Ureter (tissue), 1 donor: Measurements from ENCODE around the gene ZNF629. TPM values are rescaled to one million over a fixed set of nuclear protein-coding genes. Genes with fewer than 3 reads are reported as not detected.

Experiments used
- DNase-seq: peaks from one replicate; pipeline ENCODE4 v3.0.0-alpha.2; 2020; ENCODE audit warnings: low spot score
- total RNA-seq: library from RNA; stranded (reverse); gene quantifications from one replicate; pipeline ENCODE4 v1.2.4, GENCODE V29; 2023
- donor health status: DM: yes; HTN: yes; CAD: no.

ZNF629 gene
- total RNA-seq, 1 donor from 2014 or later = 21.6 TPM

- no peak for DNase-seq
These were observed 680 bp downstream of the ZNF629 start for GRCh38 chr16:30786115-30786935.

GRCh38 chr16:30785126-30786106 lies 1.6 kb downstream of the ZNF629 start:
- DNase-seq = no peak

GRCh38 chr16:30784215-30784614 lies 2.8 kb downstream of the ZNF629 start:
- no peak for DNase-seq

DNA sequence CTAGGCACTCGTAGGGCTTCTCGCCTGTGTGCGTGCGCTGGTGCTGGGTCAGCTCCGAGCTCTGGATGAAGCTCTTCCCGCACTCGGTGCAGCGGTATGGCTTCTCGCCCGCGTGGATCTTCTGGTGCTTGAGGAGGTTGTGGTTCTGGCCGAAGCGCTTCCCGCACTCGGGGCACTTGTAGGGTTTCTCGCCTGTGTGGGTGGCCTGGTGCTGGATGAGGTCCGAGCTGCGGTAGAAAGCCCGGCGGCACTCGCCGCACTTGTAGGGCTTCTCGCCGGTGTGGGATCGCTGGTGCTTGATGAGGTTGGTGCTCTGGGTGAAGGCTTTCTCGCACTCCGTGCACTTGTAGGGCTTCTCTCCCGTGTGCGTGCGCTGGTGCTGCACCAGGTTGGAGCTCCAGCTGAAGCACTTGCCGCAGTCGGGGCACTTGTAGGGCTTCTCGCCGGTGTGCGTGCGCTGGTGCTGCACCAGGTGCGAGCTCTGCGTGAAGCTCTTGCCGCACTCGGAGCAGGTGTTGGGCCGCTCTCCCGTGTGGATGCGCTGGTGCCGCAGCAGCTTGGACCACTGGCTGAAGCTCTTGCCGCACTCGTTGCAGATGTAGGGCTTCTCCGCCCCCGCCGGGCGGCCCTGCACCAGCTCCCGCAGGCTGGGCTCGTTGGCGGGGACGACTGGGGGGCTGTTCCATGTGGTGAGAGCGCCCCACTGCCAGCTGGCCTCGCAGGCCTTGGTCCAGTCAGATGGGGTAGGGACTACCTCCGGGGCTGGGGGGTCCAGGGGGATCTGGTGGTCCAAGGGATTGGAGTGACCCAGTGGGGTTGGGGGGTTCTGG lies 3.5 kb downstream of the ZNF629 start:
- DNase-seq = no peak

DNA sequence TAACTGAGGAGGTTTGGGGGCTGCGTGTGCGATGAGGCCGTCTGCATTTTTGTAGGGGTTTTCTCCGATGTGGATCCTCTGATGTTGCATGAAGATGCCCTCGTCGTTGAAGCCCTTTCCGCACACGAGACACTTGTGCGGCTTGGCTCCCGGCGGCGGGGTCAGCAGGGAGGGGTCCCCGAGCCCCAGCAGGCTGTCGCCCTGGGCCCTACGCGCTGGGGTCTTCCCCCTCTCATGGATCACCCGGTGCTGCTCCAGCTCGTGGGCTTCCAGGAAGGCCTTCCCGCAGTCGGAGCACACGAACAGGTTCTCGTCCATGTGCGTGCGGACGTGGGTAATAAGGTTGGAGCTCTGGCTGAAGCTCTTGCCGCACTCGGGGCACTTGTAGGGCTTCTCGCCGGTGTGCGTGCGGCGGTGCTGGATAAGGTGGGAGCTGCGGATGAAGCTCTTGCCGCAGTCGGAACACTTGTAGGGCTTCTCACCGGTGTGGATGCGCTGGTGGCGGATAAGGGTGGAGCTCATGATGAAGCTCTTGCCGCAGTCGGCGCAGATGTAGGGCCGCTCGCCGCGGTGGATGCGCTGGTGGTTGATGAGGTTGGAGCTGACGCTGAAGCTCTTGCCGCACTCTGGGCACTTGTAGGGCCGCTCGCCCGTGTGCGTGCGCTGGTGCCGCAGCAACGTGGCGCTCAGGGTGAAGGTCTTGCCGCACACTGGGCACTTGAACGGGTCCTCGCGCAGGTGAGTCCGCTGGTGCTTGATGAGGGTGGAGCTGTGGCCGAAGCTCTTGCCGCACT lies 4.3 kb downstream of the ZNF629 start:
- no peak for DNase-seq

DNA sequence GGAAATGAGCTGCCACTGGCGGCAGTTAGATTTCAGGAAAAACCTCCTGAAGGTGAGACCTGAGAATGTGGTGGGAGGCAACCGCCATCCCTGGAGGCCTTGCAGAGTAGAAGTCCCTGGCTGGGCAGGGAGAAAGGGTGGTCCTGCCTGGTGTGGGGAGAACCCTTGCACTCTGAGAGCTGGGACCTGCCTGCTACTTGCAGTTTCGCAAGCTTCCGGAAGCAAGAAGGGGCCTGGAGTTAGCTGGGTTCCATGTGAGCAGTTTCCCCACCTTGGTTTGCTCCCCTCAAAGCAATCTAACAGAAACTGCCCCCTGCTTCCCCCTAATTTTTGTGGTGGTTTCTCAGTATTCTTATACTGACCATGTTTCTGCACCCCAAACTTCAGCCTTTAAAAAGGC lies 6.5 kb downstream of the ZNF629 start:
- no peak for DNase-seq

- DNase-seq = no peak
These were observed 7.0 kb downstream of the ZNF629 start for GRCh38 chr16:30780021-30780420.

DNA sequence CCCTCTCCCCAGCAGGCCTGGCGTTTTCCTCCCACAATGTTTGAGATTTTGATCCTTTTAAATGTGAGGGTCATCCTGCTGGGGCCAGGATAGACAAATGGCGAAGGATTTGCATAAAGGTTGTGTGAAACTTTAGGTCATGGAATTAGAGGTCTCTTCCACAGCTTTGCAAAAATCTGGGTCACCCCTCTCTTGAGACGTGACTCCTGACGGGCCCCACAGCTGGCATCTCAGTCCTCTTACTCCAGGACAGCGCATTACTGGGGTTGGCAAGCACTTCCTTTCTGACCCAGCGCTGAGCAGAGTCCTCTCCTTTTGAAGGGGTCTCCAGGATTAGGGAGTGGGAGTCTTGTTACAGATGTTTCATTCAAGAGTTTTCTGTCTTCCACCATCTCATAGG lies 7.4 kb downstream of the ZNF629 start:
- DNase-seq = no peak

- DNase-seq = no peak
These were observed 8.3 kb downstream of the ZNF629 start for GRCh38 chr16:30778549-30779244.

- DNase-seq = no peak
These were observed 9.3 kb downstream of the ZNF629 start for GRCh38 chr16:30777591-30778297.

GRCh38 chr16:30775392-30776188 lies 11.4 kb downstream of the ZNF629 start:
- peak; percentile 90 for DNase-seq

DNA sequence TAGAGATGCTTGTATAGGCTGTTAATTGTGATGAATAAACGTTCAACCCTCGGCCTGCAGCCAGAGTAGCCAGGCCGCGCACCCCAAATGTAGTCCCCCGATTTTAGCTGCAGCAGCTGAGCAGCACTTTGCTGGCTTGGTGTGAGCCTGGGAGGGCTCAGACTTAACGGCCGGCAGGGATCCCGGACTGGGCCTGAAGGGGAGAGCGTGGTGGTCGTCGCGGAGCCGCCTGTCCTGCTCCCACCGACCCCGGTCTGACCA lies 11.9 kb downstream of the ZNF629 start:
- no peak for DNase-seq

- no peak for DNase-seq
These were observed 12.5 kb downstream of the ZNF629 start for GRCh38 chr16:30774367-30775130.

DNA sequence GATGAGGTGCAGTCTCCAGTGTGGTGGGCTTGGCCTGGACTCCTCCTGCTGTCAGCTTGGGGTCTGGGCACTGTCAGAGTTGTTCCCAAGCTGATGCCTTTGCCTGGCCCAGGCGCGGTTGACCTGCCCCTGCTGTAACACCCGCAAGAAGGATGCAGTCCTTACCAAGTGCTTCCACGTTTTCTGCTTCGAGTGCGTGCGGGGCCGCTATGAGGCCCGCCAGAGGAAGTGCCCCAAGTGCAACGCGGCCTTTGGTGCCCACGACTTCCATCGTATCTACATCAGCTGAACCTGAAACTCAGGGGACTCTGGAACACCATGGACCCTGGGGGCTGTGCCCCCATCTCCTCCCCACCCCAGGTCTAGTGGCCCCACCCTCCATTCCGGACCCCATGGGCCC lies 13.2 kb downstream of the ZNF629 start:
- DNase-seq = no peak

DNA sequence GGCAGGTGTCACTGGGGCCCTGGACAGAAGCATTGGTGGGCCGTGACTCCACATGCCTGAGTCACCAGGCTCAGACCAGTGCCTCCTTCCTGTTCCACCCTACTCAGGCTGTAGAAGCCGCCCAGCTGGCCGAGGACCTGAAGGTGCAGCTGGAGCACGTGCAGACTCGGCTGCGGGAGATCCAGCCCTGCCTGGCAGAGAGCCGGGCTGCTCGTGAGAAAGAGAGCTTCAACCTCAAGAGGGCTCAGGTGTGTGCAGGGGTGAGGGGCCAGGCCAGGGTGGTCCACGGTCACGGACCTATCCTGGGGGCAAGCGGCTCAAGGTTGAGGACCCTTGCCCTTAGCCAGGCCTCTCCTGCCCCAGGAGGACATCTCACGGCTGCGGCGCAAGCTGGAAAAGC lies 15.3 kb downstream of the ZNF629 start:
- DNase-seq = no peak

GRCh38 chr16:30769379-30770089 lies 17.5 kb downstream of the ZNF629 start:
- DNase-seq = no peak

DNA sequence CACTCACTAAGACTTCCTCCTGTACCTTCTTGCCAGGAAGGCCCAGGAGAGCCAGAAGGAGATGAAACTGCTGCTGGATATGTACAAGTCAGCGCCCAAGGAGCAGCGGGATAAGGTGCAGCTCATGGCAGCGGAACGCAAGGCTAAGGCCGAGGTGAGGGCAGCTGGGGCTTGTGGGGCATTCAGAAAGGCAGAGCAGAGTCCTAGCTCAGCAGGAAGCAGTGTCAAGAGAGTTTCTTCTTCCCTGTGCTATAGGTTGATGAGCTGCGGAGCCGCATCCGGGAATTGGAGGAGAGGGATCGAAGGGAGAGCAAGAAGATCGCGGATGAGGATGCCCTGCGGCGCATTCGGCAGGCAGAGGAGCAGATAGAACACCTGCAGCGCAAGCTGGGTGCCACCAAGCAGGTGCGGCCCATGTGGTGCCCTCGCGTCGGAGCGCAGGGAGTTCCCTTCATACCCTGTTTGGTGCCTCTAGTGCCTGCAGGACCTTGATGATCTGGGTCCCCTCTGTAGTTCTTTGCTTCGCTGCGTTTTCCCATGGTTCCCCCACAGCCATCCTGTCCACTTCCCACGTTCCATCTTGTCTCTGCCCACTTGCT lies 18.3 kb downstream of the ZNF629 start:
- no peak for DNase-seq
